Measurements from ENCODE around the gene MUC13.

Gene MUC13

GRCh38 chr3:124896824-124897526 is 37.6 kb downstream of the MUC13 start:
- DNase-seq (ENCODE audit: low spot score), result no peak

- no peak for DNase-seq (ENCODE audit: low spot score)
Measured at GRCh38 chr3:124895756-124896155, 38.8 kb downstream of the MUC13 start.

- DNase-seq (ENCODE audit: low spot score), result no peak
Measured at GRCh38 chr3:124893526-124893925, 41.0 kb downstream of the MUC13 start.

GRCh38 chr3:124890573-124891190 is 43.9 kb downstream of the MUC13 start:
- DNase-seq (ENCODE audit: low spot score), result no peak

GRCh38 chr3:124888482-124889441 is 45.8 kb downstream of the MUC13 start:
- no peak for DNase-seq (ENCODE audit: low spot score)

- DNase-seq (ENCODE audit: low spot score), result no peak
Measured at GRCh38 chr3:124887932-124888298, 46.6 kb downstream of the MUC13 start.

GRCh38 chr3:124887177-124887931 is 47.2 kb downstream of the MUC13 start, which contains the start of gene ITGB5:
TSS of gene ITGB5 (minus strand) at chr3:124887365. CDS start at chr3:124887000, 365 bp downstream.
- peak; percentile 74 for DNase-seq (ENCODE audit: low spot score)

GRCh38 chr3:124886168-124887056 is 48.1 kb downstream of the MUC13 start:
- DNase-seq (ENCODE audit: low spot score), result peak; percentile 82

- DNase-seq (ENCODE audit: low spot score), result no peak
Measured at GRCh38 chr3:124885466-124886167, 48.9 kb downstream of the MUC13 start.

- DNase-seq (ENCODE audit: low spot score), result no peak
Measured at GRCh38 chr3:124884474-124885101, 50.0 kb downstream of the MUC13 start.

GRCh38 chr3:124883766-124884473 is 50.6 kb downstream of the MUC13 start:
- no peak for DNase-seq (ENCODE audit: low spot score)

- no peak for DNase-seq (ENCODE audit: low spot score)
Measured at GRCh38 chr3:124882816-124883747, 51.5 kb downstream of the MUC13 start.

- DNase-seq (ENCODE audit: low spot score), result no peak
Measured at GRCh38 chr3:124881976-124882697, 52.4 kb downstream of the MUC13 start.

GRCh38 chr3:124879337-124879680 is 55.2 kb downstream of the MUC13 start:
- no peak for DNase-seq (ENCODE audit: low spot score)

- DNase-seq (ENCODE audit: low spot score), result no peak
Measured at GRCh38 chr3:124878561-124879336, 55.8 kb downstream of the MUC13 start.

GRCh38 chr3:124877674-124878073 is 56.9 kb downstream of the MUC13 start:
- no peak for DNase-seq (ENCODE audit: low spot score)

Measured in HuH-7.5 (cell line).